GM21717 (cell line): ENCODE results near the gene C1QTNF6.

Experiments
- ATAC-seq: cut with Tn5 transposase; IDR thresholded peaks from one replicate; pipeline ENCODE4 v1.9.1; 2021; ENCODE audit warnings: mild to moderate bottlenecking, moderate library complexity; ENCODE audit not compliant: unreplicated experiment

The C1QTNF6 gene

GRCh38 chr22:37146507-37147180 is 41.4 kb downstream of the C1QTNF6 start:
- ATAC-seq, result no peak

GRCh38 chr22:37146051-37146385 is 42.0 kb downstream of the C1QTNF6 start:
- ATAC-seq, result no peak

GRCh38 chr22:37145180-37146050 is 42.6 kb downstream of the C1QTNF6 start:
- no peak for ATAC-seq

GRCh38 chr22:37144180-37144554 is 43.9 kb downstream of the C1QTNF6 start:
- no peak for ATAC-seq

- ATAC-seq, result no peak
Observed at GRCh38 chr22:37141971-37142370, 46.1 kb downstream of the C1QTNF6 start.

- ATAC-seq, result no peak
Observed at GRCh38 chr22:37141476-37141875, 46.6 kb downstream of the C1QTNF6 start.

GRCh38 chr22:37140686-37141323 is 47.2 kb downstream of the C1QTNF6 start:
- ATAC-seq, result no peak

- ATAC-seq, result no peak
Observed at GRCh38 chr22:37139762-37140161, 48.3 kb downstream of the C1QTNF6 start.

GRCh38 chr22:37138849-37139561 is 49.0 kb downstream of the C1QTNF6 start:
- ATAC-seq, result no peak

- ATAC-seq, result no peak
Observed at GRCh38 chr22:37137903-37138665, 50.0 kb downstream of the C1QTNF6 start.

- no peak for ATAC-seq
Observed at GRCh38 chr22:37137131-37137530, 50.9 kb downstream of the C1QTNF6 start.

- ATAC-seq, result no peak
Observed at GRCh38 chr22:37135023-37135422, 53.0 kb downstream of the C1QTNF6 start.

- ATAC-seq, result no peak
Observed at GRCh38 chr22:37133304-37134018, 54.6 kb downstream of the C1QTNF6 start.

GRCh38 chr22:37132773-37133172 is 55.3 kb downstream of the C1QTNF6 start:
- ATAC-seq, result no peak
